ENCODE measurements around the gene SLC9A8.

The SLC9A8 gene

DNA sequence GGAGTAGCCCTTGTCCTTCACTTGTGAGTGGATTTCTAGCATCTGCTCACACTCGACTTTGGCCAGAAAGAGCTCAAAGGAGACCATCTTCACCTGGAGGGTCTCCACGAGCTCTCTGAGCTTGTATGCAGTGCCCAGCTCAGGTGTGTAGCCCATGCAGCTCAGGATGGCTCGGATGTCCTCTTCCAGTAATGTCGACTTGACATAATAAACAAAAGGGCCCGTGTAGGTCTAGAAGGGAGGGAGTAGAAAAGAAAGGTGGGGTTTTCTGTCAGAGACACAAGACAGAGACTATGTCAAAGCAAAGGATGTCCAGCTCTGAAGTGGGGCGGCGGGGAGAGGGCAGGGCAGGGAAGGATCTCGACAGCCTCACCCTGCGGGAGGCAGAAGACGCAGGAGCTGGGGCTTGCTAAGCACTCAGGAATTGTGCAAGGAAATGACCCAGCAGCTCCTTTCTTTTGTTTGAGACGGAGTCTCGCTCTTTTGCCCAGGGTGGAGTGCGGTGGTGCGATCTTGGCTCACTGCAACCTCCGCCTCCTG is 94.1 kb downstream of the SLC9A8 start:
- DNase-seq: no peak
- TF ChIP-seq POLR2A (IDR thresholded peaks at IDR 0.05; ENCODE audit: low read length): no peak
- TF ChIP-seq GATA1 (IDR thresholded peaks at IDR 0.05; ENCODE audit: low read depth, low read length): no peak

DNA sequence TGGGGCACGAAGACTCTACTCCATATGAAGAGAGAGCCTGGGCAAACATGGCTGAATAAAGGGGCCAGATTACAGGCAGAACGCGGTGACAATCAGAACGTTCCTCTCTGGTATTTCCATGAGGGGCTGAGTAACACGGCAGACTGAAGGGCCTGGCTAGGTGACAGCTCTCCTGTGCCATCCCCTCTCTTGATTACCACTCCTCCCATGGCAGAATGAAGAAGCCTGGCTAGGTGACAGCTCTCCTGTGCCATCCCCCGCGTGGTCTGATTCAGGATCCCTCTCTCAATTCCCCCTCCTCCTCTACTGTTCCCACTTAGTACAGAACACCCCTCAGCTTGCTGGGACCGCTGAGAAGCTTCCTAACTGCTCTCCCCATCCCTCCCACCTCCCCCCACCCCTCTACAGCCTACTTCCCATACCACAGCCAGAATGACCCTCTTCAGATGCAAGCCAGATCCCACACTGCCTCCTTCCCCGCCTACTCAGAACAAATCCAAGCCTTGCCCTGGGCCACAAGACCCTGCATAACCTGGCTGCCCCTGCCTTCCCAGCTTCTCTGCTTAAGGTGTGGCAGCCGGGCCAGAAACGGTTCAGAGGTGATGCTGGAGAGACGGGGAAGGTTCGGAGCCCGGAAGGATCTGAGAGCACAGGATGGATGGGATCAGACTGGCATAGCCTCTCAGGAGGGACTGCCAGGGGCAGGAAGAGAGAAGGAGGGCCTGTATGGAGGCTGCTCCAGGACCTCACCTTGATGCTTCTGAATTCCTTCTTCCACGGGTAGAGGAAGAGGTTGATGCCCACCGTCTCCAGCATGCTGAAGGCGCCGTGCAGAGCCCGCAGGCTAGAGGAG is 95.0 kb downstream of the SLC9A8 start:
- TF ChIP-seq GATA1 (IDR thresholded peaks at IDR 0.05; ENCODE audit: low read depth, low read length) (no peak), POLR2A (IDR thresholded peaks at IDR 0.05; ENCODE audit: low read length) (no peak)
- DNase-seq: no peak

GRCh38 chr20:49908258-49908565 is 95.6 kb downstream of the SLC9A8 start:
- no peak for DNase-seq
- no peak for TF ChIP-seq POLR2A (IDR thresholded peaks at IDR 0.05; ENCODE audit: low read length)
- no peak for TF ChIP-seq GATA1 (IDR thresholded peaks at IDR 0.05; ENCODE audit: low read depth, low read length)

GRCh38 chr20:49909499-49910339 is 97.1 kb downstream of the SLC9A8 start:
- TF ChIP-seq GATA1 (IDR thresholded peaks at IDR 0.05; ENCODE audit: low read depth, low read length) (no peak), POLR2A (IDR thresholded peaks at IDR 0.05; ENCODE audit: low read length) (no peak)
- no peak for DNase-seq

- TF ChIP-seq POLR2A (IDR thresholded peaks at IDR 0.05; ENCODE audit: low read length): no peak
- no peak for TF ChIP-seq GATA1 (IDR thresholded peaks at IDR 0.05; ENCODE audit: low read depth, low read length)
- no peak for DNase-seq
These were observed 97.7 kb downstream of the SLC9A8 start for GRCh38 chr20:49910340-49910706.

DNA sequence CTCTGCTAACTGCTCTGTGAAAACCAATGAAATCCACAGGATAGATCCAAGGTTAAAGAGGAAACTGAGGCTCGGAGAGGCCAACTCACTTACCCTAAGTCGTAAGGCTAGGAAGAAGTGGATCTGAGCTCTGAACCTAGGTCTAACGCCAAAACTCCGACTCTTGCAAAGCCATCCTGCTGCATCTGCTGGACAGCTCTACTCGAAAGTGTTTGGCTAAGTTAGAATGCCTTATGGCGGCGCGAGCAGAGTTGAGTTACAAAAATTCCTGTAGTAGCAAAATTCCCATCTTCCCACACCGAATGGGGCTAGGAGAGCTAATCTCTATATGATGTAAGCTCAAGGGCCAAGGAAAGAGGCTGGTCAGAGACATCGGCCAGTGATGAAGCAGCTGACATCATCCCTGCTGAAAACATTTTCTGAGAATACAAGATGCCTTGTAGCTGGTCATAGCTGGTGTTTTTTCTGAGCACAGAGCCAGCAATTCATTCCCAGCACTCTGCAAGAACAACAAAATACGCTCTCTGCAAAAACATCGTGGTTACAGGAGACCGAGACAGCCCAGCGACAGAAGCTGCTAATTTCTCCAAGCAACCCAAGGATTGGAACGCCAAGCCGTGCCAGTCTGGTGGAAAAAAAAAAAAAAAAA is 100.9 kb downstream of the SLC9A8 start:
- no peak for TF ChIP-seq GATA1 (IDR thresholded peaks at IDR 0.05; ENCODE audit: low read depth, low read length)
- TF ChIP-seq POLR2A (IDR thresholded peaks at IDR 0.05; ENCODE audit: low read length): no peak
- DNase-seq: no peak

- TF ChIP-seq POLR2A (IDR thresholded peaks at IDR 0.05; ENCODE audit: low read length) (no peak), GATA1 (IDR thresholded peaks at IDR 0.05; ENCODE audit: low read depth, low read length) (no peak)
- peak; percentile 72 to 78 for DNase-seq
These were observed 101.9 kb downstream of the SLC9A8 start for GRCh38 chr20:49914310-49915117.

GRCh38 chr20:49915118-49915379 is 102.4 kb downstream of the SLC9A8 start:
- no peak for DNase-seq
- TF ChIP-seq POLR2A (IDR thresholded peaks at IDR 0.05; ENCODE audit: low read length) (no peak), GATA1 (IDR thresholded peaks at IDR 0.05; ENCODE audit: low read depth, low read length) (no peak)

DNA sequence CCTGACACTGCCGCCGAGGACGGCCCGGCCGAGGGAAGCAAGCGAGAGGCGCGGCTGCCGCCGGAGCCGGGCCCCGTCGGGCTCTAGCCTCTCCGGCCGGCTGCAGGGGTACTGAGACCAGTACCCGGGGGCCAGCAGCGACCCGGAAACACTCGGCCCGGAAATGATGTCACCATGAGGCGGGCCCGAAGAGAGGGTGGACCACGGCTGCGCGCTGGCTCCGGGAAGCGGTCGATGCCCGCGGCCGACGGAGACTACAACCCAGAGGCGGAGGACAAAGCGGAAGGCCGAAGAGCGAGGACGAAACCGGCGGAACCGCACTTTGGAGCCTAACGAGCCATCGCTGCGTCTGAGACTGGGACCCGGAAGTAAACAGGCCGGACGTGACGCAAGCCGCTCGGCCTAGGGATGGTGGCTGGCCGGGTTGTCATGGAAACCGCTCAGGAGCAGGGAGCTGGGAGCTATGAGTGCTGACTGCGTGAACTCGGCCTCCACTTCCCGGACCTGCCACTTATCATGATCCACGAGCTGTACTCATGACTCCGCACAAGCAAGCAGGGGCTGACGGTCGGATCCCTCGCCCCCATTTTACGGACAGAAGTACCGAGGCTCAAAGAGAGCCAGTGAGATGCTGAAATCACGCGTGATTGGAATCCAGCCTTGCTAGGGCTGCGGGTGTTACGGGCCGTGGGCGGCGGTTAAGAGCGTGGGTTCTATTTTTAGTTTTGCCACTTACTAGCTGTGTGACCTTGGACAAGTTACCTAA is 102.9 kb downstream of the SLC9A8 start, which contains the start of gene SPATA2:
SPATA2 (minus strand) TSS at position 150 of the 766 bp plus-strand sequence. CDS start 7,039 bp downstream, outside the sequence.
- peak; percentile 96 to 97 for DNase-seq
- TF ChIP-seq GATA1 (IDR thresholded peaks at IDR 0.05; ENCODE audit: low read depth, low read length) (no peak), POLR2A (IDR thresholded peaks at IDR 0.05; ENCODE audit: low read length) (peak; percentile 67)

GRCh38 chr20:49916146-49917002 is 103.7 kb downstream of the SLC9A8 start:
- peak; percentile 55 to 68 for DNase-seq
- TF ChIP-seq POLR2A (IDR thresholded peaks at IDR 0.05; ENCODE audit: low read length) (no peak), GATA1 (IDR thresholded peaks at IDR 0.05; ENCODE audit: low read depth, low read length) (no peak)

DNA sequence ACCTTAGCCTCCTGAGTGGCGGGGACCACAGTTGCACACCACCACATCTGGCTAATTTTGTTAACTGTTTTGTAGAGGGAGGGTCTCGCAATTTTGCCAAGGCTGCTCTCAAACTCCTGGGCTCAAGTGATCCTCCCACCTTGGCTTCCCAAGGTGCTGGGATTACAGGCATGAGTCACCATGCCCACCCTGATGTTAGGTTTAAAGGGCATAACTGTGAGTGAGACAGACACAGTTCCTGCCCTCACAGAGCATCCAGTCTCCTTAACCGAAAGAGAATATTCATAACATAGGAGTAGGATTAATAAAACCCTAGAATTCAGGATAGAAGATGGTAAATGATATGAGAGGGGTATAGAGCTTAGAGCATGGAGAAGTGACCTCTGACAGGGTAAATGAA is 105.8 kb downstream of the SLC9A8 start:
- TF ChIP-seq POLR2A (IDR thresholded peaks at IDR 0.05; ENCODE audit: low read length) (no peak), GATA1 (IDR thresholded peaks at IDR 0.05; ENCODE audit: low read depth, low read length) (no peak)

DNA sequence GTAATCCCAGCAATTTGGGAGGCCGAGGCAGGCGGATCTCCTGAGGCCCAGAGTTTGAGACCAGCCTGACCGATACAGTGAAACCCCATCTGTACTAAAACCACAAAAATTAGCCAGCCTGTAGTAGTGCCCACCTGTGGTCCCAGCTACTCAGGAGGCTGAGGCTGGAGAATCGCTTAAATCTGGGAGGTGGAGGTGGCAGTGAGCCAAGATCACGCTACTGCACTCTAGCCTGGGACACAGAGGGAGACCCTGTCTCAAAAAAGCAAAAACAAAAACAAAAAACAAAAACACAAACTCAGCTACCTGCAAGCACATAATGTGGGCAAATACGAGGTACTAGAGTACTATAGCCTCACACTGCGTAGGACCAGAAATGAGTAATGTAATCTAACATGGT is 106.4 kb downstream of the SLC9A8 start:
- DNase-seq: no peak
- no peak for TF ChIP-seq POLR2A (IDR thresholded peaks at IDR 0.05; ENCODE audit: low read length)
- TF ChIP-seq GATA1 (IDR thresholded peaks at IDR 0.05; ENCODE audit: low read depth, low read length): no peak

More for the DNA sequence above, 105.8 kb downstream of the SLC9A8 start:
- no peak for DNase-seq

Measured in erythroblast (primary cell).